Measurements from ENCODE around the gene HACD2. TPM values are rescaled to one million over a fixed set of nuclear protein-coding genes. Genes with fewer than 3 reads are reported as not detected.

HACD2 gene
- total RNA-seq, 1 donor, result 30.4 TPM

- no peak for TF ChIP-seq CTCF (IDR thresholded peaks at IDR 0.05; ENCODE audit: insufficient read depth, low read length)
- DNase-seq (ENCODE audit: low read depth), result no peak
- H3K4me3 ChIP-seq (ENCODE audit: low read depth, low read length), result no peak overlapping the region
Observed at GRCh38 chr3:123562547-123562946, 22.3 kb downstream of the HACD2 start.

- no peak for TF ChIP-seq CTCF (IDR thresholded peaks at IDR 0.05; ENCODE audit: insufficient read depth, low read length)
- DNase-seq (ENCODE audit: low read depth), result no peak
- no peak overlapping the region for H3K4me3 ChIP-seq (ENCODE audit: low read depth, low read length)
Observed at GRCh38 chr3:123561188-123561587, 23.7 kb downstream of the HACD2 start.

GRCh38 chr3:123559040-123559861 is 25.6 kb downstream of the HACD2 start:
- peak; percentile 71 for TF ChIP-seq CTCF (IDR thresholded peaks at IDR 0.05; ENCODE audit: insufficient read depth, low read length)

GRCh38 chr3:123553536-123553935 is 31.3 kb downstream of the HACD2 start:
- no peak for TF ChIP-seq CTCF (IDR thresholded peaks at IDR 0.05; ENCODE audit: insufficient read depth, low read length)
- H3K4me3 ChIP-seq (ENCODE audit: low read depth, low read length), result no peak overlapping the region
- no peak for DNase-seq (ENCODE audit: low read depth)

More at GRCh38 chr3:123559040-123559861, 25.6 kb downstream of the HACD2 start:
- peak; percentile 76 for DNase-seq (ENCODE audit: low read depth)
- H3K4me3 ChIP-seq (ENCODE audit: low read depth, low read length), result no peak overlapping the region

GRCh38 chr3:123552768-123553167 is 32.1 kb downstream of the HACD2 start:
- H3K4me3 ChIP-seq (ENCODE audit: low read depth, low read length), result no peak overlapping the region
- no peak for DNase-seq (ENCODE audit: low read depth)
- TF ChIP-seq CTCF (IDR thresholded peaks at IDR 0.05; ENCODE audit: insufficient read depth, low read length), result no peak

- DNase-seq (ENCODE audit: low read depth), result peak; percentile 30
- peak; percentile 73 for TF ChIP-seq CTCF (IDR thresholded peaks at IDR 0.05; ENCODE audit: insufficient read depth, low read length)
- H3K4me3 ChIP-seq (ENCODE audit: low read depth, low read length), result no peak overlapping the region
Observed at GRCh38 chr3:123552095-123552714, 32.6 kb downstream of the HACD2 start.
